A673 (cell line): ENCODE measurements around the gene CLRN3. TPM values are rescaled to one million over a fixed set of nuclear protein-coding genes. Genes with fewer than 3 reads are reported as not detected.

Experiments used
- BruUV-seq: library from RNA; stranded (reverse); fragments of 400-500 nt; replicated peaks from 2 replicates; lab custom pipeline; 2021; lab: Mats Ljungman, UMichigan
- CTCF ChIA-PET: fragments of 300-600 bp; sonication (Branson Sonifier 250); formaldehyde crosslinking; loops from one replicate; lab custom pipeline; 2022; ENCODE audit warnings: antibody characterized with exemption; lab: Charles Lee
- POLR2A ChIA-PET: fragments of 300-600 bp; sonication (Branson Sonifier 250); formaldehyde crosslinking; loops from one replicate; lab custom pipeline; 2022; ENCODE audit warnings: antibody characterized with exemption; ENCODE audit not compliant: low non-redundant PET; lab: Charles Lee
- DNase-seq: peaks from one replicate; pipeline ENCODE4 v3.0.0-alpha.2; 2015; ENCODE audit warnings: low spot score
- H3K27ac ChIP-seq: fragments of 200-600 bp; sonication (generic); 2 replicates; pipeline ENCODE4 v1.5.1; 2016; ENCODE audit warnings: mixed run types, low read depth, mild to moderate bottlenecking, mixed read lengths, antibody characterized with exemption, low read length; ENCODE audit not compliant: poor library complexity, severe bottlenecking
- H3K27me3 ChIP-seq: fragments of 200-600 bp; sonication (generic); replicated peaks from 2 replicates; pipeline ENCODE4 v1.6.1; 2017; ENCODE audit warnings: mixed run types, low read depth, mild to moderate bottlenecking, mixed read lengths, antibody characterized with exemption, low read length; ENCODE audit not compliant: insufficient read depth, poor library complexity
- H3K36me3 ChIP-seq: fragments of 200-600 bp; sonication (generic); 2 replicates; pipeline ENCODE4 v1.6.1; 2016; ENCODE audit warnings: mixed run types, mild to moderate bottlenecking, mixed read lengths, antibody characterized with exemption, low read length; ENCODE audit not compliant: insufficient read depth, poor library complexity, severe bottlenecking
- H3K4me1 ChIP-seq: fragments of 200-600 bp; sonication (generic); 2 replicates; pipeline ENCODE4 v1.6.1; 2017; ENCODE audit warnings: mixed run types, mild to moderate bottlenecking, mixed read lengths, antibody characterized with exemption, low read length; ENCODE audit not compliant: insufficient read depth, poor library complexity, severe bottlenecking
- H3K4me3 ChIP-seq: fragments of 200-600 bp; sonication (generic); 2 replicates; pipeline ENCODE4 v1.5.1; 2016; ENCODE audit warnings: low read depth, mixed run types, mild to moderate bottlenecking, mixed read lengths, low read length; ENCODE audit not compliant: poor library complexity, severe bottlenecking
- H3K9me3 ChIP-seq: fragments of 200-600 bp; sonication (generic); 2 replicates; pipeline ENCODE4 v1.6.1; 2016; ENCODE audit warnings: mixed run types, low read depth, mild to moderate bottlenecking, mixed read lengths, antibody characterized with exemption, low read length; ENCODE audit not compliant: poor library complexity, severe bottlenecking
- EZH2 ChIP-seq: fragments of 200-600 bp; sonication (generic); IDR thresholded peaks from 2 replicates; pipeline ENCODE4 v1.6.1; 2017; ENCODE audit warnings: borderline replicate concordance, low read depth, mild to moderate bottlenecking, mixed read lengths, antibody characterized with exemption, low read length; ENCODE audit not compliant: poor library complexity, severe bottlenecking
- intact Hi-C: fragments of 100-400 bp; cut with micrococcal nuclease; formaldehyde crosslinking; loops from one replicate; pipeline ENCODE4 v1.10.0; 2022; ENCODE audit not compliant: unreplicated experiment
- total RNA-seq: library from RNA; stranded (reverse); gene quantifications from 2 replicates; pipeline ENCODE4 v1.2.3, GENCODE V29; 2021
- TF ChIP-seq, protein P1 (sequence below): fragments of 300-800, 200-600 bp; sonication (generic); conservative IDR thresholded peaks from 2 replicates; pipeline ENCODE4 v1.5.1; 2017; ENCODE audit warnings: low read depth, mild to moderate bottlenecking, antibody characterized with exemption, low read length, moderate library complexity, mixed read lengths

The CLRN3 gene
- total RNA-seq, 1 experiment from 2014 or later = not detected

DNA sequence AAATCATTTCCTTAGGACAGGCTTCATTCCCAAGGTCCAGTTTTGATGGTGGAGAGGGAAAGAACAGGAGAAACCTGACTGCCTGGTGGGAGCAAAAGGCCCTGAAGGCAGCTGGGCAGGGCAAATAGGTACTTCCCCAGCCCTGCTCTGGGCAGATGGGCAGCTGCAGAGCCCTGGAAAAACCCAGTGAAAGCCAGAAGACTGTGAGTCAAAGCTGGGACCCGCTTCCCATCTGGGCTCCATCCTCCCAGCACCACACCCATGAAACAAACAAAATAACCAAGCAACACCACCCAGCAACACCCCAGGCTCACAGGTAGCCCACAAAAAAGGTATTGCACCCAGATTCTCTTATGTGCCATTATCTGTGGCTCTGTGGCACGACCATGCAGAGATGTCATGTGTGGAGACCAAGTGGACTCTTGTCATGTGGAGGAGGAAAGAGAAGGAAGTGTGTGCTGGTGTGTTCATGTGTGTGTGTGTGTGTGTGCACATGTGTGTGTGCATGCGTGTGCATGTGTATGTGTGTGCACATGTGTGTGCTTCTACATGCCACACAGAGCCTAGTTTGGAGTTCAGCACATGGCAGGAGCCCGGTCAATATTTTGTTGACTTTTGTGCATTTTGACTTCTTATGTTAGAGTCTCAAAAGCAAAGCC, 9.8 kb downstream of the CLRN3 start:
- POLR2A ChIA-PET = no interaction called here
- TF ChIP-seq, protein P1, sequence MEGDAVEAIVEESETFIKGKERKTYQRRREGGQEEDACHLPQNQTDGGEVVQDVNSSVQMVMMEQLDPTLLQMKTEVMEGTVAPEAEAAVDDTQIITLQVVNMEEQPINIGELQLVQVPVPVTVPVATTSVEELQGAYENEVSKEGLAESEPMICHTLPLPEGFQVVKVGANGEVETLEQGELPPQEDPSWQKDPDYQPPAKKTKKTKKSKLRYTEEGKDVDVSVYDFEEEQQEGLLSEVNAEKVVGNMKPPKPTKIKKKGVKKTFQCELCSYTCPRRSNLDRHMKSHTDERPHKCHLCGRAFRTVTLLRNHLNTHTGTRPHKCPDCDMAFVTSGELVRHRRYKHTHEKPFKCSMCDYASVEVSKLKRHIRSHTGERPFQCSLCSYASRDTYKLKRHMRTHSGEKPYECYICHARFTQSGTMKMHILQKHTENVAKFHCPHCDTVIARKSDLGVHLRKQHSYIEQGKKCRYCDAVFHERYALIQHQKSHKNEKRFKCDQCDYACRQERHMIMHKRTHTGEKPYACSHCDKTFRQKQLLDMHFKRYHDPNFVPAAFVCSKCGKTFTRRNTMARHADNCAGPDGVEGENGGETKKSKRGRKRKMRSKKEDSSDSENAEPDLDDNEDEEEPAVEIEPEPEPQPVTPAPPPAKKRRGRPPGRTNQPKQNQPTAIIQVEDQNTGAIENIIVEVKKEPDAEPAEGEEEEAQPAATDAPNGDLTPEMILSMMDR = no peak
- TF ChIP-seq EZH2 = no peak
- no peaks in the 10 kb centered on the region for H3K4me1 ChIP-seq
- H3K27me3 ChIP-seq = peaks cover 8% of the 10 kb centered on the region
- no peak for DNase-seq
- no peaks in the 10 kb centered on the region for H3K36me3 ChIP-seq
- intact Hi-C loops = no loop called here
- no peak overlapping the region for H3K27ac ChIP-seq
- CTCF ChIA-PET = no interaction called here
- BruUV-seq = no TSS peak
- H3K9me3 ChIP-seq = no peaks in the 10 kb centered on the region
- H3K4me3 ChIP-seq = no peak overlapping the region

DNA sequence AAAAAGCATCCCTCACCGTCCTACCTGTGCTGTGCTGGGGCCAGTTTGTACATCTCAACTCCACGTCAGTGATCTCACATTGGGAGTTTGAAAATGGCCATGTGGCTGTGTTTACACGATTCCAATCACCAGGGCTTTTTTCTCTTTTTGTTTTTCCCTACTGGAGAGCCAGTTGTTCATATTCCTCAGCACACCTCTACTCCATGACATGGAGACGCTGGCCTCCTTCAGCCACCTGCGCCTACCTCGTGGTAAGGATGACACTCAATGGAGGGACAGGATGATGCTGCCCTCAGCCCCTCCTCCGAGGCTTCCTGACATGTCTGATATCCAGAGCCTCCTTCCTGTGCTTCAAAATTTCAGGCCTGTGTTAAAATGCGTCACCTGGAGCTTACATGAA, 10.3 kb downstream of the CLRN3 start:
- intact Hi-C loops = no loop called here
- H3K27ac ChIP-seq = no peak overlapping the region
- ChIA-PET POLR2A (no interaction called here), CTCF (no interaction called here)
- no peaks in the 10 kb centered on the region for H3K36me3 ChIP-seq
- TF ChIP-seq, protein P1 = no peak
- TF ChIP-seq EZH2 = no peak
- H3K4me1 ChIP-seq = no peaks in the 10 kb centered on the region
- peaks cover 13% of the 10 kb centered on the region for H3K27me3 ChIP-seq
- no TSS peak for BruUV-seq
- H3K4me3 ChIP-seq = no peak overlapping the region
- no peak for DNase-seq
- no peaks in the 10 kb centered on the region for H3K9me3 ChIP-seq

DNA sequence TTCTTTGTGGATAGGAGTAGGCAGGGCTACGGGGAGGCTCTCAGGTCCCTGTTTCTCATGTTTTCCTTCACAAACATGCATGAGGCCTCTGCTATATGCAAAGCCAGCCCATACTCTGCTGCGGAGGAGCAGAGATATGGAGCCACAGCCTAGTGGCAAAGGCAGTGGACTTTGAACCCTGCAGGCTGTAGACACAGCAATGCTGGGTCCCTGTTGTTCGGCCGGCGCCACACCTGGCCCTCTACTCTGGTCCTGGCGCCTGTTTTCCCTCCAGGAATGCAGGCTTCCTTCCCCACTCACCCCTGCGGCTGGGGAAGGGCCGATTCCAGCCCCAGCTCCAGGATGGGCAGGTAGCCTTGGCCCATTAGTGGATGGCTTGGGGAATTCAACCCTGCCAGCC, 11.5 kb downstream of the CLRN3 start:
- no peak for DNase-seq
- Histone ChIP-seq H3K27me3 (peaks cover 23% of the 10 kb centered on the region), H3K4me3 (no peak overlapping the region), H3K36me3 (no peaks in the 10 kb centered on the region), H3K9me3 (no peaks in the 10 kb centered on the region), H3K4me1 (no peaks in the 10 kb centered on the region), H3K27ac (no peak overlapping the region)
- TF ChIP-seq, protein P1 = no peak
- no peak for TF ChIP-seq EZH2
- ChIA-PET POLR2A (no interaction called here), CTCF (no interaction called here)
- no TSS peak for BruUV-seq
- intact Hi-C loops = no loop called here
